Measurements from ENCODE around the gene COX10. TPM values are rescaled to one million over a fixed set of nuclear protein-coding genes. Genes with fewer than 3 reads are reported as not detected.

Gene COX10
- polyA plus RNA-seq, 1 donor (not counting 4 experiments of a cell fraction or from before 2014, with no cell fraction given): 14.3 TPM

DNA sequence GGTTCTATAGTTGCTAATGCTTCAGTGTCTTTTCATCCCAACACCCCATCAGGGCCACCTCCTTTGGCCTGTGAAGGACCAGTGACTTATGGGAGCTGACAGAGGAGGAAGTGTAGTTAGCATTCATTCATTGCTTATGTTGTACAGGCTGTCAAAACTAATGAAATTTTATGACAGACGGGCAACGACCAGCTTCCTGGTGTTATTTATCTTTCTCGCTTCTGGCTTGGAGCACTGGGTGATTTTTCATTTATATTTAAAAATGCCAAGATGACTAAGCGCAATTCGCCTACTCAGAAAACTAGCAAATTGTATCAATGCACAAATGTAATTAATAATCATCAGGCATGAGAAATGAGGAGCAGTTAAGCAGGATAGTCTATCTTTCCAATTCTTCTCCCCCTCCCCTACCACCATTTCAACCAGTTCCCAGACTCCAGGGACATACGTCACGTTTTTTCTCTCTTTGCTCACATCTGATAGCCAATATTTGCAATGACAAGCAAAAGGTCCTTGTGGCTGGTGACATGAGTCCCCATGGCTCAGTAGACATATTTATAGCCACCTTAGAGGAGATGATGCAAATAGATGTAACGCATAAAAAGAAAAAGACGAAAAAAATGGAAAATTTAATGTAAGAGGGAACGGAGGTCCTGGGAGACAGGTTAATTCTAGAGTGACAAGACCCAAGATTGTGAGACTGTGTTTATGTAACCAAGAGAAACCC, 156.1 kb downstream of the COX10 start:
- Histone ChIP-seq H3K36me3 (ENCODE audit: control insufficient read depth in 2 of 2, extremely low read depth in 1 of 2, insufficient read depth in 2 of 2, low read length in 2 of 2) (no peaks in the 10 kb centered on the region), H3K27me3 (ENCODE audit: control insufficient read depth, extremely low read depth, insufficient read depth, low read length) (no peaks in the 10 kb centered on the region), H3K9me3 (ENCODE audit: control insufficient read depth, low read depth, low read length) (no peaks in the 10 kb centered on the region), H3K9me1 (ENCODE audit: control insufficient read depth, extremely low read depth, insufficient read depth, low read length) (no peaks in the 10 kb centered on the region), H3K4me3 (ENCODE audit: control insufficient read depth in 2 of 3, extremely low read depth in 1 of 3, insufficient read depth in 2 of 3, low read depth in 1 of 3, low read length in 3 of 3) (no peak overlapping the region), H4K20me1 (ENCODE audit: control insufficient read depth, extremely low read depth, insufficient read depth, low read length) (no peaks in the 10 kb centered on the region), H3K9ac (ENCODE audit: control insufficient read depth, extremely low read depth, insufficient read depth, low read length) (no peak overlapping the region), H2AFZ (ENCODE audit: control insufficient read depth, low read length) (no peak overlapping the region), H3K4me2 (ENCODE audit: control insufficient read depth, extremely low read depth, insufficient read depth, low read depth, low read length) (no peak overlapping the region), H3K27ac (ENCODE audit: control insufficient read depth, insufficient read depth, low read length) (no peak overlapping the region), H3K4me1 (ENCODE audit: control insufficient read depth, extremely low read depth, insufficient read depth, low read length) (peaks cover 3% of the 10 kb centered on the region), H3K79me2 (ENCODE audit: control insufficient read depth, insufficient read depth, low read length) (no peaks in the 10 kb centered on the region)
- no peak for TF ChIP-seq EZH2 (IDR thresholded peaks at IDR 0.05; ENCODE audit: low read length)
- no peak for TF ChIP-seq CTCF (optimal IDR thresholded peaks at IDR 0.05 in 1 of 3, IDR thresholded peaks at IDR 0.05 in 1 of 3, conservative IDR thresholded peaks at IDR 0.05 in 1 of 3; ENCODE audit: extremely low read depth in 1 of 3, insufficient read depth in 2 of 3, low read length in 3 of 3)
- dilution Hi-C loops (cut with MboI; ENCODE audit: extremely low pct_ligation_motif_present, low sequenced_read_pairs): no loop called here
- no peak for DNase-seq (ENCODE audit: low read depth, low spot score)
- no peak for FAIRE-seq

GRCh38 chr17:14227052-14227451, 157.7 kb downstream of the COX10 start:
- H3K4me2 ChIP-seq (ENCODE audit: control insufficient read depth, extremely low read depth, insufficient read depth, low read depth, low read length): no peak overlapping the region
- no peak for DNase-seq (ENCODE audit: low read depth, low spot score)
- no peaks in the 10 kb centered on the region for H4K20me1 ChIP-seq (ENCODE audit: control insufficient read depth, extremely low read depth, insufficient read depth, low read length)
- H3K4me1 ChIP-seq (ENCODE audit: control insufficient read depth, extremely low read depth, insufficient read depth, low read length): peaks cover 3% of the 10 kb centered on the region
- no peak overlapping the region for H3K9ac ChIP-seq (ENCODE audit: control insufficient read depth, extremely low read depth, insufficient read depth, low read length)
- no peaks in the 10 kb centered on the region for H3K27me3 ChIP-seq (ENCODE audit: control insufficient read depth, extremely low read depth, insufficient read depth, low read length)
- no peak for FAIRE-seq
- no peak overlapping the region for H2AFZ ChIP-seq (ENCODE audit: control insufficient read depth, low read length)
- H3K9me1 ChIP-seq (ENCODE audit: control insufficient read depth, extremely low read depth, insufficient read depth, low read length): no peaks in the 10 kb centered on the region
- H3K9me3 ChIP-seq (ENCODE audit: control insufficient read depth, low read depth, low read length): no peaks in the 10 kb centered on the region
- dilution Hi-C loops (cut with MboI; ENCODE audit: extremely low pct_ligation_motif_present, low sequenced_read_pairs): no loop called here
- H3K27ac ChIP-seq (ENCODE audit: control insufficient read depth, insufficient read depth, low read length): no peak overlapping the region
- H3K4me3 ChIP-seq (ENCODE audit: control insufficient read depth in 2 of 3, extremely low read depth in 1 of 3, insufficient read depth in 2 of 3, low read depth in 1 of 3, low read length in 3 of 3): no peak overlapping the region
- no peaks in the 10 kb centered on the region for H3K79me2 ChIP-seq (ENCODE audit: control insufficient read depth, insufficient read depth, low read length)
- H3K36me3 ChIP-seq (ENCODE audit: control insufficient read depth in 2 of 2, extremely low read depth in 1 of 2, insufficient read depth in 2 of 2, low read length in 2 of 2): no peaks in the 10 kb centered on the region
- TF ChIP-seq EZH2 (IDR thresholded peaks at IDR 0.05; ENCODE audit: low read length) (no peak), CTCF (optimal IDR thresholded peaks at IDR 0.05 in 1 of 3, IDR thresholded peaks at IDR 0.05 in 1 of 3, conservative IDR thresholded peaks at IDR 0.05 in 1 of 3; ENCODE audit: extremely low read depth in 1 of 3, insufficient read depth in 2 of 3, low read length in 3 of 3) (no peak)

All from keratinocyte (primary cell).